Measurements from ENCODE around the gene LARGE2.

The LARGE2 gene

DNA sequence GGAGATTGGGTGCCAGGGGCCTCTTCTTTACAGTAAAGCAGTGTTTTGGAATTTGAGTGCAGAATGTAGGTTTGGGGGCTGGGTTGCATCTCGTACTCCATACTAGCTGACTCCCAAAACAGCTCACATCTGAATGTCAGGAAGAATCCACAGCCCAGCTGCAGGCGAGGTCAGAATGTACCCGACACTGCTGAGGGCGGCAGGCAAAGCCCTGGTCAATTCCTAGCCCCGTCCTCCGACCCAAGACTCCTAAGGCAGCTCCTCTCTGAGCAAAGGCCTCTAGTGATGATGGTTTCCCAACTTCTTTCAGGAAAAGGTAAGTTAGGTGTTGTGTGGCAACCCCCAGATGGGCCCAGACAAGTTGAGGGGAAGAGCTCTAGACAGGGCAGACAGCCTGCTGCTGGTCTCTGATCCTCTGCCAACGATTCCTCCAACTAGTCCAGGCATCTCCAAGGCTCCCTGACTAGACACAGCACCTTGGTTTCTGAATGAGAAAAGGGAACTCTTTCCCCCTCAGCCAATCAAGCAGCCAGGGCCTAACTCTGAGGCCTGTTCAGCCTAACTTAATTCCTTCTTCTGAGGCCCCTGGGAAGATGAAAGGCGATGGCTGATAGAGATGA, 8.6 kb downstream of the LARGE2 start:
- no peak for DNase-seq

DNA sequence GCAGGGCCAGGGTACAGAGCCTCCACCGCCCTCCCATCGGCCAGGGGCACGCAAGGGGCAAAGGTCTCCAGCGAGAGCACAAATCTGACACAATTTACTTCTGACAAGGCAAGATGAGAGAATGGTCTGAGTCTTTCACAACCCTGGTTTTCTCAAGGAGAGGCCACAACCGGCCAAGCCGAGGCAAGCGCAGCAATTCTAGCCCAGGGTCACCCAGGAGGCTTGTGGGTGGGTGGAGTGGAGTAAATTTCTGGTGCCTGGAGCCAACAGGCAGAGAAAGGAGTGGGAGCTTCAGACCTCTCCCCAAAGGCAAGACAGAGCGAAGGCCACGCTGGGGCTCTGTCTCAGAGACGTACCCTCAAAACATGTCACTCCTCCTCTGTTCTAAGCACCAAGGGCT, 9.3 kb downstream of the LARGE2 start:
- no peak for DNase-seq

DNA sequence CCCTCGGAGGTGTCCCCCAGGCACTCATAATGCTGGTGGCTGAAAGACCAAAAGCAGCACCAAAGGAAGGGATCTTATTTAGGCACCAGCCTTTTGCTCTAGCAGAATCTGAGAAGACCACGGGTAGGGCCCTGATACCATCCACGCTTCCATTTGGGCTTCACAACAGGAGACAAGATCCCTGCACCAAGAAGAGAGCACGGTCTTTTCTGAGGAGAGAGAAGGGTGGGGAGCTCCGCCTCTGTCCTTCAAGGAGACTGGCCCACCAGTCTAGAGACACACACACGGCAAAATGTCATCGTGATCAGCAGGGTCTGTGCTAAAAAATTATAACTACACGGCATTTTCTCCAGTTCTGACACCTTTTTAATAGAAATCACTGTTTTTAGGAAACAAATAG, 9.8 kb downstream of the LARGE2 start:
- DNase-seq: no peak

DNA sequence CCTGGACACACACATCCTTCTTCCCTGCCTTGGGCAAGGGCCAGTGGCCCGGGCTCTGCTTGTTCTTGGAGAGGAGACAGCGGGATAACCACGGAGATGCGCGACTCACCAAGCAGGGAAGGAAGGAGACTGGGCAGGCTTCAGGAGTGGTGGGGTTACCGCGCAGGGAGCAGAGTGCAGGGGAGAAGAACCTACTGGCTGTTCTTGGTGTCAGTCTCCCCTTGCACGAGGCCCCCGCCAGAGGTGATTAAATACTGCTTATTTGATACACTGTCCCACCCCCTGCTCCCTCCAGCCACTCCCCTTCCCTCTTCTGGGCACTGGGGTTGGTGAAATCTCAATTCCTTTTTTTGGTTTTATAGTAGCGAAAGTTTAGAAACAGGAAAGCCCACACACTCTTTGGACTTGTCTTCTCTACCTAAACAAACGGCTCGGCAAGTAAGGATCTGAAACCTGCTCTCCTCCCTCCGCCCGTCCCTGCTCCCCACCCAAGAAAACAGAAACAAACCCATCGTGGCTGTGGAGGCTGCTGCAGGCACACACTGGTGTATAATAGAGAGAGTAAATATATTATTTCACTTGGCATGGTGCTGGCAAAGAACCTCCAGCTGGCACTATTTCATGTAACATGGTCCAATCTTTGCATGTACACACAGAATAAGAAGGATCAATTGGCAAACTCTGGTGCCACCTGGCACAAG, 10.8 kb downstream of the LARGE2 start:
- DNase-seq: no peak

DNA sequence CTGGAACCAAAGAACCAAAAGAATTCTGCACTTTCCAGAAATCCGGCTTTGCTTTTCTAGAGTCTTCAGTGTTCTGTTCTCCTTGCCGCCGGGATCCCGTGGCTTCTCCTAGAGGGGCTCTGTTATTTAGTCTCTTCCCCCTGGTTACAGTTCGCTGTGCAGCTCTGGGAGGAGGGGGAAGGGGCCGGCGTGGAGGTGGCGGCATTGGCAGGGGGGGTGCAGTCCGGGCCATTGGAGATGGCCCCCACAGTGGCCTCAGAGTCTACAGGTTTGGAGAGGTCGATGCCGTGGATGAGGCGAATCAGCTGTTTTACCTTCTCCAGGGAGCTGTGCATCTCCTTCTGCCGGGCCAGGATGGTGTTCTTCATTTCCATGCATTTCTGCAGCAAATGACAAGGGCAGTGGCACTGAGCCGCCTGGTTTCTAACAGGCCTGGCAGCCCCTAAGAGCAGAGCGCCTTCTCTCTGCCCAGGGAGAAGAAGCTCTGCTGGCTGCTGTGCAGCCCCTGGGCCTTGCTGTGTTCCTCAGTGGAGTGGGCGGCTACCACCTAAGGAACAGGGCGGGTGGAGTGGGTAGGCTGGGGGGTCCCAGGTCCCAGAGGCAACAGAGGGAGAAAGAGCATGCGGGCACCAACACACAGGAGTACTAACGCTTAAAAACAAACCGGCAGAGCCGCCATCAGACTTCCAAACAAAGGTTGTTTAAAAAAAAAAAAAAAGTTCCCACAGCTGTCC, 11.6 kb downstream of the LARGE2 start:
- DNase-seq: no peak

DNA sequence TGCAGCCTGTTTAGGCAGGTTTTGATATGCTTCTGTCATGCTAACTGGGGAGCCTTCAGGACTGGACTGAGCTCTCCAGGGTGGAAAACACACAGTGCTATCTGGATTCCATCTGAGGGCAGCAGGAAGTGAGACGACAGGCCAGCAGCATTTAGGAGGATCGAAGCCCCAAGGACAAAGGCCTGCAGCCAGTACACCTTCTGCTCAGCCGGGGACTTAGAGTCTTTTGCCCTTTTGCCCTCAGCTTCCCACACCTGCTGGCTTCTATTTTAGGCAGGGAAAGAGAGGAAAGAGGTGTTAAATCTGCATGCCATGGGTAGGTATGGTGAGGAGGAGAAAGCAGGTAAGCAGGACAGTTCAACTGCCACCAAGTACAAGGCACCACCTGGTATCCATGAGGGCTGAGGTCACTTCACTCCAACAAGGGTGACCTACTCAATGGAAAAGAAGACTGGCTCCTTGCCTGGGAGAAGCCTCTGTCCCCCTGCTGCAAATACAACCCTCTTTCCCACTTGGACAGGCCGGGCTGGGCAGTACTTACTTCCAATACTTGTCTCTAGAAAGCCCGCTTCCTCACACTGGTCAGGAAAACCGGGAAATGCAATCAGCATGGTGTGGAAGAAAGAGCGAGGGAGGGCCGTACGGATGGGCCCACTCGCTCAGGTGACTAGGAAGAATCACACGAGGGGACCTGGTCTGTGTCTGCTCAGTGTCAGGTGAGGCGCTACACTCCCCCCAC, 12.3 kb downstream of the LARGE2 start:
- DNase-seq: peak; percentile 21

DNA sequence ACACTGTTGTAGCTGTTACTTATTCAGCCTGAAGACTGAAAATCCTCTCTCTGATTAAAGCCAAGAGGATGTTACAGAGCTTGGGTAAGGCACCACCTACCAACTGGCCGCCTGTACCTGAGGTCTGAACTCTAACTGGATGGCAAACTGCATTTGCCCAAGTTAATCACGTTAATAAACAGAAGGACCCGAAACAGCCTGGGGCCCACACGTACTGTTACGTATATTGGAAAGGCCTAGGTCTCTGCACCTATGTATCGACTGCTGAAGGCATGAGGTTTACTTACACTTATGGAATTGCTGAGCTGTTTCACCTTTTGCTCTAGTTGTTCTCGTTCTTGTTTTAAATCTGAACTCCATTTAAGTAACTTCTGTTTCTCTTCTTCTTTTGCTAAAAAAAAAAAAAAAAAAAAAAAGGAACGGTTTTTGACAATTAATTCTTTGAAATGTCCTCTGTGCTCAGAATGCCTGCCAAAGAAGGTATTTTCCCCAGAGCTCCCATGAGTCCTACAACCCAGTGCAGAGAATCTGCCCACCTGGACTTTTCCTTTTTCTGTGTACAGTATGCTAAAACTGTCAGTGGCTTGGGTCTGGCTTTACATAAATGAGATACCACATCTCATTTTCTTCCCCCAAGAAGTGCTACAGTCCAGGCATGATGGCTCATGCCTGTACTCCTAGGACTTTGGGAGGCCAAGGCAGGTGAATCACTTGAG, 13.1 kb downstream of the LARGE2 start:
- no peak for DNase-seq

DNA sequence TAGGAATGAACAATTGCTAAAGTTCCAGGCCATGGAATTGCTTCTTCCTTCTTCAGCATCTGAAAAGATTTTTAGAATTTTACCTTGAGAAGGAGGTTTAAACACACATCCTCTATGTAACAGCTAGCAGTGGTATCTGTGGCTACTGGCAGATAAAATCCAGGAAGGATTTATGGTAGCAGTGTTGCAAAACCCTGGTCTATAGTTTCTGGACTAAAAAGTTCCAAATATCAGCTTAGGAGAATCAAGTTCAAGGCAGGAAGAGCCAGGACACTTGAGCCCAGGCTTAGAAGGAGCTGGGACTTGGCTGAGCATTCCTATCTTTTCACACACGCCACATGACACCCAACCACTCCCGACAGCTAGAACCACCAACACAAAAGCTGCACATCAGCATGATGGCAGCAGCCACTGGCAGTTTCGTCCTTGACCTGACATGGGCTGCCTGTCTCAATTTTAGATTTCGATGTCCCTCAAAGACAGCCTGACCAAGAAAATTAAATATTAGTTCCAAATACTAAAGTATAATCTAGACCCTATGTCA, 14.1 kb downstream of the LARGE2 start:
- DNase-seq: no peak

DNA sequence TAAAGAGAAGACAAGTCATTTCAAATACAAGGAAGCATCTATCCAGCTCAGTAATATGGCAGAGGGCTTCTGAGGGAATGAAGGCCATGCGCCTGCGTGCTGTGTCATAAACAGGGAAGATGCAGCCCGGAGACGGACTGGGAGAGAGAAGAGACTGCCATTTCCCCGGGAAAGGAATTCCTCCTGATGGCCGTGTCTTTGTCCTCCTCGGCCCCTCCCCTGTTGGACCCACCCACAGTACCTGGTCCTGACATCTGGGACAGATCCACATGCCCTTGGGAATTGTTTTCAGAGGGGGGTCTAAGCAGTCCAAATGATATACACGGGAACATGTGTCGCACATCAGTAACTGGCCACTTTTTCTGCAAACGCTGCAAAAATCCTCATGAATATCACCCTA, 15.5 kb downstream of the LARGE2 start:
- no peak for DNase-seq

DNA sequence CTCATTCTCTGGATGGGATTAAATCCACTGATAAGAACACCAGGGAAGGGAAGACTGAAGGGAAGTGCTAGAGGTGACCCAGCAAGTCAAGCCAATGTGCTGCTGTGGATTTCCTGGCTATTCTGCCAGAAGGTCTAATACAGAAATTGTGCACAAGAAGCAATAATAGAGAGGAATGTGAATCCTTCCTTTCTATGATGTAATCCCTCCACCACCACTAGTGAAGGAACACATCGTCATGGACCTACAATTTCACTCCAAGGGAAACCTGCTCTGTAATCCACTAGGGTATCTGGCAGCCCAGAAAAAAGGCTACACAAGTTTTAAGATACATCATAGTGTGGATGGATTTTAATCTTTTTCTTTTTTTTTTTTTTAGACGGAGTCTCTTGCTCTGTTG, 17.4 kb downstream of the LARGE2 start:
- no peak for DNase-seq

DNA sequence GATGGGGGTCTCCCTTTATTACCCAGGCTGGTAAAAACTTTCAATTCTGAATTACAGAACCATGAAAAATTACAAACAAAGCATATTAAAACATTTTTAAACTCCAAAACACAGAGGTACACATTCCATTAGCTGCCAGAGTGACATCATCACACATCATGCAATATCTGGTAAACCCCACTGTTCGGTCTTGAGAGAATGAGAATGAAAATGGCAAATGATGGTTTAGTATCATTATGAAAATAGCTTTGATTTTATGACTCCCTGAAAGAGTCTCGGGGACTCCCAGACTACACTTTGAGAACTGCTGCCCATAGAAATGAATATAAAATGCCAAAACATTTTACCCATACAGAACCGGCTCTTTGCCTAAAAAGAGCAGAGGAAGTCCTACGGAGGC, 18.8 kb downstream of the LARGE2 start:
- DNase-seq: no peak

DNA sequence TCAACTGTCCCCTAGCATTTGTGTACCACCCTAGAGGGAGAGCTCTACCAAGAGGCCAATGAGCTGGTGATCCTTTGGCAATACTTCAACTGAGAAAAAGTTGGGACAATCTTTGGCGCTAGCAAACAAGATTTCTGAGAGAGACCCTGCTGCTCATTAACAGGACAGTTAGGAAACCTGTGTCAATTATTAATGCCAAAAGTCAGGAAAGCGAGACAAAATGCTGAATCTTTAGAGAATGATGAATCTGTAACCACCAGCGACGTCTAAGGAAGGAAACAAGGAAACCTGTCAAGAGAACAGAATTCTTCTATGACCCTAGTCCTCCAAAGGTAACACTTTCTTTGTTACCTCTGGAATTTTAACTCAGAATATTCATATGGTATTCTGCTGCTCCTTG, 19.9 kb downstream of the LARGE2 start:
- DNase-seq: no peak

DNA sequence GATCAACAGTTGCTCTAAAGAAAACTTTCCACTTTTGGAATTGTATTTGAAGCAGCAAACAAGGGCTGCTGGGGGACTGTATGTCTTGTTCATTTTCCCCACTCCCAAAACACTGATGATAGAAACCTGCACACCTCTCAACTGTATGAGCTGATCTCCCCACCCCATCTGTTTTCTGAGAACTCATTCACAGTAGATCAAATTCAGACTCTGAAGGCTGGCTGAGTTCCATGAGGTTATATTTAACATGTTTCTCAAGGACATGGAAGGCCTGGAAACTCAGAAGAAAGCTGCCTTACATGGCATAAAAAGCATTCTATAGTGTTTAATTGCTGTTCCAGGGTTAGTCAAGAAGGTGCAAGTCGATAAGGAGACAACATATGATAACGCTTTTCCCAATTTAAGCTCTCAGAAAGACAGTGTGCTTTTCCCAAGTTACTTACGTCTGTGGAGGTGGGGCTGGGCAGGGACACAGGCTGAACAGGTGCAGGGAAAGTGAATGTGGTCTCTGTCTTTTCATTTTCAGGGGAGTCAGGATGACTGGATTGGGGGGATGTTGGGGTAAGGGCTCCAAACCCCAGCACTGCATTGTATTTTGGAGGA, 23.0 kb downstream of the LARGE2 start:
- no peak for DNase-seq

DNA sequence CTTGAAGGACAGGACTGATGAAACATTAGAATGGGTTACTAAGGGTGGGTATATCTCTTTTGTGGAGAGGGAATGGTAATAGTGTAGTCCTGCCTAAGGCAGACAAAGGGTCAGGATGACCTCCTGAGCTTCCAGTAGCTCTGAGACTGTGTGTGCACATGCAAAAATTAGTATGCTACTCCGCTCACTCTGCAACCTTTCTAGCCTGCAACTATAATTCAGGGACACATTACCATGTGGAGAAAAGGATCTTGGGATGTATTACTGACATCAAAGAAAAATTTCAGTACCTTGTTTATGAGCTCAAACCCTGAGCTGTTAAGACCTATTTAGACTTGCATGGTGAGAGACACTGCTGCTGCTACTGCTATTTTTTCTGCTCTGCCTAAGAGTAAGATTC, 25.4 kb downstream of the LARGE2 start:
- no peak for DNase-seq

DNA sequence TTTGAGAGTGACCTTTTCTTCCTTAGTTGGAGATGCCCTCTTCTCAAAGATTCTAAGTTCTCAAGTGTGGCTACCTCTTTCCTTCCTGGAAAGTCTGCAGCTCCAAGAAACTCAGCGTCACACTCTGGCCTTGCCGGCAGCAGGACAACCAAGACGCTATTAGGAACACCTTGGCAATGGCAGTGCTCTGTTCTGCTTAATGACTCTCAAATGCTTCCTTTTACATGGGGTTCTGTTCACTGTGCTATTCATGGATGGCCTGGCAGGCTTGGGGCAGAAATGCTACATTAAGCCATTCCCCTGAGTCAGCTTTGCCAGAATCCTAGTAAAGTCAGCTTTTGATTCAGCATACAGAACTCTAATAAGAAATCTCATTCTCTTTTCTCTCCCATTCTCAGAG, 25.9 kb downstream of the LARGE2 start:
- no peak for DNase-seq

DNA sequence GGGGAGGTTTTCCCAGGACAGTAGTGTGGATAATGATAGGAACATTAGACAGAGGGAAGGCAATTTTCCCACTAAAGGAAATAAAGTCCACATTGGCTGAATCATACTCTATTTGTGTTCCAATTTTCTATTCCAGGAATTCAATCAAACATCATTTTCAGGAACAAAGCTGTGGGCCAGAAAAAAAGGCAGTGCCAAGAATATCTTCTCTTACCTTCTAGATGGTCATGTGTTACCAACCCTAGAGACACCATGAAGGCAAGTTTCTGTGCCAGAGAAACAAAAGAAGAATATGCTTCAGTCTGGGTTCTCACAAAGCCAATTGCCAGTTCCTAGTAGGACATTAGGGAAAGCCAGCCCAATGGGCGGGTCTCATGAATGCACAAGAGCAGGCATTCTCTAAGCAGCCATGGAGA, 27.5 kb downstream of the LARGE2 start:
- no peak for DNase-seq

DNA sequence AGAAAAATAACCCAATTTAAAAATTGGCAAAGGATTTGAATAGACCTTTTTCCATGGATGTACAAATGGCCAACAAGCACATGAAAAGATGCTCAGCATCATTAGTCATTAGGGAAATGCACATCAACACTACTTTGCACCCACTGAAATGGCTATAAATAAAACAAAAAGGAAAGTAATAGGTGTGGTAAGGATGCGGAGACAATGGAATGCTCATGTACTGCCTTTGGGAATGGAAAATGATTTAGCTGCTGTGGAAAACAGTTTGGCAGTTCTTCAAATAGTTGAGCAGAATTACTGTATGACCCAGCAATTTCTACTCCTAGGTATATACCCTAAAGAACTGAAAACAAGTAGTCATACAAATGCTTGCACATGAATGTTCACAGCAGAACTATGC, 37.4 kb downstream of the LARGE2 start:
- no peak for DNase-seq

DNA sequence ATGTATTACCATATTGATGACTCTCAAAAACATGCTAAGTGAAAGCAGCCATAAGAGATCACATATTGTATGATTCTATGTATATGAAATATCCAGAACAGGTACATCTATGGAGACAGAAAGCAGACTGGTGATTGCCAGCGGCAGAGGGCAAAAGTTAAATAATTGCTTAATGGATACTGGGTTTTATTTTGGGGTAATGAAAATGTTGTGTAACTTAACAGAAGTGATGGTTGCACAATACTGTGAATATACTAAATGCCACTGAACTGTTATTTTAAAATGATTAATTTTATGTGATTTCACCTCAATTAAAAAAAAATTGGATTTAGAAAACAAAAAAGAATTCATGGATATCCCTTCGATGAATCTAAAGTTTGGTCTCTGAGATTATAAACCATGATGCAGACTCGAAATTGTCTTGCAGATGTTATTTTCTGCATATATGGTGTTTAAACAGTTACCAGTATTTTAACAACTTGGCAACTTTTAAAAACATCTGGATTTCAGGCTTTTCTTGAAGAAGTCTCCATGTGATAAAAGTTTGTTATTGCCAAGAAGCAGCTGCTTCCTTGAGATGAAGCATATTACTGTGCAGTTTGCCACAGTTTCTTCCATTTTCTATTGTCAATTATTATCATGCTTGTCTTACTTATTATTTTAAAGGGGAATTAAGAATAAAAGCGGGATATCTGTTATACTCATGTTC, 38.1 kb downstream of the LARGE2 start:
- no peak for DNase-seq

DNA sequence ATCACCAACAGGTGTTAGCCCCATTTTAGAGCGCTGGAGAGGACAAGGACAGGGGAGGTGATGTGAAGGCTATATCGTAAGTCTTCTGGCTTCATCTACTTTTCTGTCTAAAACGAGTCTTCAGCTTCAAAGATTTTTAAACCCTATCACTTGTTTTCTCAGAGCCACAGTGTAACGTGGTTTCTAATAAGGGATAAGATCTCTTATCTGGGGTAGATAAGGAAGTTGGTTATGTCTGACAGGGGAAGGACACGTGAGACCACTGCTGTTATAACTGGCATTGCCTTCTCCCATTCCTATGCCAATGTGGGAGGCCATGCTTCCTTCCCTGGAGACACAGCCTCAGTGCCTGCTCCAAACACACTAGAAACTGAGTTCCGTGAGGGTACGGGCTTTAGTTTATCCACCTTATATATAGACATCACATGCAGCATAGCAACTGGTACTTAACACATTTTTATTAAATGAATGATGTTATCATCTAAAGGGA, 39.3 kb downstream of the LARGE2 start:
- no peak for DNase-seq

DNA sequence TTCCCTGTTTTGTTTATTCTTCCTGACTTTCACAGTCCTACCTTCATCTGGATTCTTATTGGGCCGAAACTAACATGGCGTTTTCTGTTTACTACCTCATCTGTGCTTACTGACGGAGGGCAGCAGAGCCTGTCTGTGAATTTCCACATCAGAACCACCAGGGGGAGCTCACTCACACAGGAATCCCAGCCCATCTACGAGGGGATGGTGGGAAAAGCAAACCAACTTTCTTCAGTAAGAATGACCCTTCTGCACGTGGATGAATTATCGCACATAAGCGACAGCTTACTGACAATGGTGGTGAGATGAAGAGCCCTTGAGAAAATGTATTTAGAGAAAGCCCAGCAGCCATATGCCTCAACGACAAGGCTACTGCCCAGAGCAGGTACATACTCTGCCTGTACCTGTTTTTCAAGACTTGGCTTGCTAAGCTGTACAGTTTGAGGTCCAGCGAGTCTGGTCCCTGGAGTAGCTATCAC, 42.5 kb downstream of the LARGE2 start:
- DNase-seq: peak; percentile 78

DNA sequence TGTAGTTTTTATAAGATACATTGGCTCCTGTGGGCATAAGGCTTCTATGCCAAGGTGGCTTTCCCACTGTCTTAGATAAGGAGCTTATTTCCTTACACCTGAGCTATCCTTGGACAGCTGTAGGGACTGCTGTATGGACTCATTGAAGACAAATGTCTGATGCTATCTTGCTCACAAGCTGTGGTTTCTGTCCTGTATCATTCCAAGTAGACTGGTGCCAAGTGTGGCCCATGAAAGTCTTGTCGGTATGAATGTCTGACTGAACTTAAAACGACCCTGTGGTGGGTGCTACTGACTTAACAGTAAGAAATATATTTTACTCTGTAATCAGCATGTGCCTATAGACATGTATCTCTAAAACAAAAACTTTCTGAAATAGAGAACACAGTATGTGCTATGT, 45.0 kb downstream of the LARGE2 start:
- no peak for DNase-seq
